ENCODE results near the gene RAP2A. TPM values are rescaled to one million over a fixed set of nuclear protein-coding genes. Genes with fewer than 3 reads are reported as not detected.

RAP2A gene
- total RNA-seq, 1 experiment from 2014 or later, result 32.1 TPM

GRCh38 chr13:97435323-97435722 lies 1.4 kb downstream of the RAP2A start:
- H3K27ac Mint-ChIP-seq, result no peak overlapping the region
- H3K9ac ChIP-seq (ENCODE audit: extremely low read depth, insufficient read length, low read length), result peak overlapping the region; percentile 95
- H3K27ac ChIP-seq (ENCODE audit: insufficient read length, low read depth, low read length), result no peak overlapping the region
- H3K4me1 ChIP-seq (ENCODE audit: insufficient read depth, low read length), result peaks cover 3% of the 10 kb centered on the region; the same call in 1 of the 2 replicates
- no peak overlapping the region for H2BK20ac ChIP-seq (ENCODE audit: low read depth, low read length, poor library complexity, severe bottlenecking)
- H2BK12ac ChIP-seq (ENCODE audit: insufficient read length, low read depth, low read length), result no peak overlapping the region
- no peaks in the 10 kb centered on the region for H3K79me1 ChIP-seq (ENCODE audit: insufficient read depth, low read depth, low read length, poor library complexity, severe bottlenecking)
- no peaks in the 10 kb centered on the region for H3K27me3 ChIP-seq (ENCODE audit: insufficient read depth, low read length)
- peak overlapping the region; percentile 97 for H3K4me2 ChIP-seq (ENCODE audit: insufficient read depth, insufficient read length, low read length)
- H2AK5ac ChIP-seq (ENCODE audit: insufficient read length, low read length), result no peak overlapping the region
- H3K23me2 ChIP-seq (ENCODE audit: insufficient read length, low read depth, low read length, poor library complexity, severe bottlenecking), result peaks cover 10% of the 10 kb centered on the region
- peaks cover 5% of the 10 kb centered on the region; the same call in 1 of the 2 replicates for H3K79me2 ChIP-seq (ENCODE audit: insufficient read depth, low read length)
- H2BK120ac ChIP-seq (ENCODE audit: low read depth, low read length, poor library complexity, severe bottlenecking), result no peak overlapping the region
- WGBS (ENCODE audit: extremely low coverage, insufficient read length, low lambda C conversion rate), result no CpG with 5 or more reads among the region's 3 CpGs
- H3K4me3 Mint-ChIP-seq, result peak overlapping the region; percentile 88 to 99
- H3K9me3 Mint-ChIP-seq, result no peaks in the 10 kb centered on the region; a peak in 1 of 5 replicates
- H3K56ac ChIP-seq (ENCODE audit: insufficient read length, low read depth, low read length), result no peak overlapping the region
- H4K8ac ChIP-seq (replicated peaks; ENCODE audit: insufficient read length, low read depth, low read length), result no peak overlapping the region
- no peak for DNase-seq
- no peak overlapping the region for H3K14ac ChIP-seq (ENCODE audit: insufficient read depth, low read length)
- no peaks in the 10 kb centered on the region for H3K9me3 ChIP-seq (ENCODE audit: control insufficient read depth, low read depth, low read length)
- H3K18ac ChIP-seq (ENCODE audit: insufficient read length, low read depth, low read length), result no peak overlapping the region
- H4K91ac ChIP-seq (ENCODE audit: insufficient read length, low read depth, low read length), result no peak overlapping the region
- no peak overlapping the region for H2BK15ac ChIP-seq (ENCODE audit: low read depth, low read length)
- no peaks in the 10 kb centered on the region for H4K20me1 ChIP-seq (ENCODE audit: control insufficient read depth, insufficient read depth, insufficient read length)
- no peak overlapping the region for H3K4ac ChIP-seq (ENCODE audit: low read depth, low read length)
- no peaks in the 10 kb centered on the region for H3K27me3 Mint-ChIP-seq (ENCODE audit: low read depth)
- H2AFZ ChIP-seq (ENCODE audit: low read length), result no peak overlapping the region
- H3K23ac ChIP-seq (ENCODE audit: insufficient read length, low read depth, low read length), result no peak overlapping the region
- peaks cover 2 to 7% (median 4%) of the 10 kb centered on the region in 3 experiments; a peak in 5 of 7 replicates for H3K36me3 Mint-ChIP-seq (ENCODE audit: insufficient read depth in 1 of 3, low read depth in 3 of 3)
- no peak for TF ChIP-seq CTCF (conservative IDR thresholded peaks at IDR 0.05)
- H2BK5ac ChIP-seq (ENCODE audit: insufficient read length, low read length), result no peak overlapping the region
- peaks cover 25% of the 10 kb centered on the region in 2 experiments for H3K4me1 Mint-ChIP-seq
- H3T11ph ChIP-seq (ENCODE audit: low read length), result no peak overlapping the region
- no peak overlapping the region for H4K5ac ChIP-seq (ENCODE audit: insufficient read length, low read depth, low read length)
